Ishikawa (cell line): ENCODE data around the gene EPHB4.

Source experiments
- EP300 ChIP-seq: IDR thresholded peaks from 2 replicates; pipeline ENCODE4 v1.6.1; 2012; ENCODE audit warnings: borderline replicate concordance
- TAF1 ChIP-seq: IDR thresholded peaks from 2 replicates; pipeline ENCODE4 v1.6.1; 2012; ENCODE audit warnings: low read depth, mild to moderate bottlenecking

DNA sequence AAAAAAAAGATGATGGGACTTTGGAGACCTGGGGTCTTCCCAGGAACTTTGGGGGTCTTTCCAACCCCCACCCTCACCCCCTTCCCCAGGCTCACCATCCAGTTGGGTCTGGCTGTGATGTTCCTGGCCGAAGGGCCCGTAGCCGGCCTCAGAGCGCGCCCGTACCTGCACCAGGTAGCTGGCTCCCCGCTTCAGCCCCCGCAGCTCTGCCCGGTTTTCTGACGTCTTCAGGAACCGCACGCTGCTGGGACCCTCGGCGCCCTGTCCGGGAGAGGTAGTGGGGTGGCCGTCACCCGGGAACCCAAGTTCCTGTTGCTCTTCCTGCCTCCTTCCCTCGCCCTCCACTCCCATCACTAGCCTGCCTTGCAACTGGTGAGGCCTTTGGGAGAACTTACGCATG is 10.2 kb downstream of the EPHB4 start:
- TF ChIP-seq TAF1 (no peak), EP300 (no peak)
